NCI-H2081 (cell line): ENCODE measurements around the gene PARVA.
A peak's percentile ranks its signal among the peaks of the same experiment; 100 is the strongest.

Experiments
- DNase-seq, 2 experiments: peaks; one replicate each; lab custom pipeline; 2025; lab: John Stamatoyannopoulos, UW

PARVA gene

GRCh38 chr11:12556155-12556554, 178.8 kb downstream of the PARVA start:
- DNase-seq, result no peak

GRCh38 chr11:12556788-12557384, 179.5 kb downstream of the PARVA start:
- DNase-seq, result no peak

- DNase-seq, result no peak
Observed at GRCh38 chr11:12559011-12559410, 181.6 kb downstream of the PARVA start.

- no peak for DNase-seq
Observed at GRCh38 chr11:12560362-12560761, 183.0 kb downstream of the PARVA start.

- no peak for DNase-seq
Observed at GRCh38 chr11:12560861-12561260, 183.5 kb downstream of the PARVA start.

- no peak for DNase-seq
Observed at GRCh38 chr11:12564012-12564411, 186.6 kb downstream of the PARVA start.

- DNase-seq, result no peak
Observed at GRCh38 chr11:12565406-12565805, 188.0 kb downstream of the PARVA start.

- no peak for DNase-seq
Observed at GRCh38 chr11:12567746-12568460, 190.5 kb downstream of the PARVA start.

- no peak for DNase-seq
Observed at GRCh38 chr11:12569499-12570425, 192.4 kb downstream of the PARVA start.

- DNase-seq, result no peak
Observed at GRCh38 chr11:12573707-12574485, 196.5 kb downstream of the PARVA start.

GRCh38 chr11:12577725-12578644, 200.6 kb downstream of the PARVA start:
- no peak for DNase-seq

GRCh38 chr11:12581416-12581815, 204.0 kb downstream of the PARVA start:
- no peak for DNase-seq

GRCh38 chr11:12581923-12582322, 204.6 kb downstream of the PARVA start:
- peak in 1 of 2 experiments; percentile 6 for DNase-seq
